H1 (cell line): Measurements from ENCODE around the gene LILRB2. TPM values are rescaled to one million over a fixed set of nuclear protein-coding genes. Genes with fewer than 3 reads are reported as not detected.

ENCODE experiments used
- CTCF ChIA-PET: fragments of 300-600 bp; sonication (Branson Sonifier 250); formaldehyde crosslinking; loops from one replicate; lab custom pipeline; 2021; ENCODE audit not compliant: partially characterized antibody; lab: Charles Lee
- POLR2A ChIA-PET: fragments of 300-600 bp; sonication (Branson Sonifier 250); formaldehyde crosslinking; loops from one replicate; lab custom pipeline; 2021; ENCODE audit warnings: inconsistent platforms; ENCODE audit not compliant: partially characterized antibody; lab: Charles Lee
- DNase-seq, 2 experiments: peaks; one replicate each; pipeline versions ENCODE4 v3.0.0 to v3.0.0-alpha.2; 2010 to 2022; ENCODE audit warnings: low spot score in 2 of 2, low read depth in 1 of 2, mixed read lengths in 1 of 2
- FAIRE-seq: peaks from 2 replicates; lab custom pipeline; 2011; peaks lifted over from hg19 to GRCh38; lab: Jason Lieb, UNC
- H2AFZ ChIP-seq: 2 replicates; pipeline ENCODE4 v1.8.1; 2012; ENCODE audit warnings: low read length, inconsistent platforms
- H2AK5ac ChIP-seq: 2 replicates; pipeline ENCODE4 v1.6.1; 2013; ENCODE audit warnings: low read depth, low read length
- H2BK120ac ChIP-seq: replicated peaks from 2 replicates; pipeline ENCODE3; 2013; ENCODE audit warnings: low read depth, low read length, inconsistent platforms
- H2BK12ac ChIP-seq: 2 replicates; pipeline ENCODE4 v1.6.1; 2013; ENCODE audit warnings: low read depth, low read length
- H2BK15ac ChIP-seq: 2 replicates; pipeline ENCODE4 v1.6.1; 2013; ENCODE audit warnings: low read length
- H2BK20ac ChIP-seq: 2 replicates; pipeline ENCODE4 v1.6.1; 2013; ENCODE audit warnings: low read length
- H2BK5ac ChIP-seq: 2 replicates; pipeline ENCODE4 v1.6.1; 2013; ENCODE audit warnings: low read depth, low read length
- H3K14ac ChIP-seq: 2 replicates; pipeline ENCODE4 v1.6.1; 2013; ENCODE audit warnings: inconsistent platforms; ENCODE audit not compliant: insufficient read length
- H3K18ac ChIP-seq: 2 replicates; pipeline ENCODE4 v1.6.1; 2013; ENCODE audit warnings: low read length; ENCODE audit errors: extremely low read depth
- H3K23ac ChIP-seq: 2 replicates; pipeline ENCODE4 v1.6.1; 2013; ENCODE audit warnings: inconsistent platforms; ENCODE audit not compliant: insufficient read length
- H3K23me2 ChIP-seq: 2 replicates; pipeline ENCODE4 v1.6.1; 2013; ENCODE audit warnings: low read depth, low read length
- H3K27ac ChIP-seq: 2 replicates; pipeline ENCODE4 v1.6.1; 2011; ENCODE audit warnings: low read depth, low read length, inconsistent platforms
- H3K27me3 ChIP-seq, 4 experiments: replicated peaks in 1 of 4; 1 replicate in 1 of 4; 2 replicates in 3 of 4; pipeline versions ENCODE4 v1.6.1 to v1.8.1; 2011 to 2013; ENCODE audit warnings: low read length in 3 of 4, mild to moderate bottlenecking in 3 of 4, inconsistent platforms in 2 of 4, mixed read lengths in 2 of 4, moderate library complexity in 1 of 4; ENCODE audit not compliant: control insufficient read depth in 3 of 4, insufficient read depth in 3 of 4; ENCODE audit errors: extremely low read depth in 1 of 4
- H3K36me3 ChIP-seq, 4 experiments: 2 replicates each; pipeline versions ENCODE4 v1.6.1 to v1.8.1; 2011 to 2013; ENCODE audit warnings: mild to moderate bottlenecking in 4 of 4, low read length in 3 of 4, moderate library complexity in 2 of 4, control low read depth in 1 of 4, inconsistent platforms in 1 of 4; ENCODE audit not compliant: insufficient read depth in 4 of 4, control insufficient read depth in 2 of 4
- H3K4ac ChIP-seq: replicated peaks from 2 replicates; pipeline ENCODE3; 2013; ENCODE audit warnings: low read length, low read depth, mixed read lengths, inconsistent platforms; ENCODE audit not compliant: insufficient read length
- H3K4me1 ChIP-seq, 4 experiments: replicated peaks in 1 of 4; 1 replicate in 1 of 4; 2 replicates in 3 of 4; pipeline versions ENCODE4 v1.6.1 to v1.8.1; 2011 to 2013; ENCODE audit warnings: low read length in 3 of 4, inconsistent platforms in 2 of 4, mixed read lengths in 1 of 4; ENCODE audit not compliant: insufficient read depth in 4 of 4, control insufficient read depth in 3 of 4
- H3K4me2 ChIP-seq, 2 experiments: 2 replicates each; pipeline versions ENCODE4 v1.6.1 to v1.8.1; 2011 to 2013; ENCODE audit warnings: low read depth in 2 of 2, low read length in 2 of 2, control low read depth in 1 of 2, inconsistent platforms in 1 of 2, mild to moderate bottlenecking in 1 of 2; ENCODE audit not compliant: insufficient read depth in 1 of 2
- H3K4me3 ChIP-seq, 4 experiments: fragments of 200-600, 300-600 bp in 1 of 4; sonication (generic), shearing (Covaris generic), sonication (Bioruptor Twin) in 1 of 4; 2 replicates each; pipeline versions ENCODE4 v1.5.1 to v1.8.1; 2011 to 2016; ENCODE audit warnings: low read length in 4 of 4, low read depth in 3 of 4, control low read depth in 2 of 4, inconsistent platforms in 2 of 4, mild to moderate bottlenecking in 2 of 4, mixed read lengths in 1 of 4, moderate library complexity in 1 of 4; ENCODE audit not compliant: insufficient read depth in 2 of 4; ENCODE audit errors: extremely low read depth in 1 of 4
- H3K56ac ChIP-seq: replicated peaks from 2 replicates; pipeline ENCODE3; 2013; ENCODE audit warnings: low read depth, mild to moderate bottlenecking, mixed read lengths, low read length, inconsistent platforms; ENCODE audit not compliant: insufficient read length
- H3K79me1 ChIP-seq: 2 replicates; pipeline ENCODE4 v1.6.1; 2013; ENCODE audit warnings: low read depth, low read length, control low read depth
- H3K79me2 ChIP-seq, 2 experiments: 2 replicates each; pipeline versions ENCODE4 v1.6.1 to v1.8.1; 2012 to 2013; ENCODE audit warnings: low read length in 2 of 2, mild to moderate bottlenecking in 2 of 2, inconsistent platforms in 1 of 2; ENCODE audit not compliant: insufficient read depth in 2 of 2, control insufficient read depth in 1 of 2
- H3K9ac ChIP-seq, 4 experiments: replicated peaks in 1 of 4; 1 replicate in 1 of 4; 2 replicates in 3 of 4; pipeline versions ENCODE4 v1.6.1 to v1.8.1; 2011 to 2013; ENCODE audit warnings: low read depth in 3 of 4, low read length in 3 of 4, control low read depth in 2 of 4, mild to moderate bottlenecking in 2 of 4, moderate library complexity in 2 of 4, inconsistent platforms in 1 of 4; ENCODE audit errors: extremely low read depth in 1 of 4
- H3K9me3 ChIP-seq, 2 experiments: 2 replicates each; pipeline versions ENCODE4 v1.6.1 to v1.8.1; 2012 to 2013; ENCODE audit warnings: mild to moderate bottlenecking in 2 of 2, moderate library complexity in 2 of 2, control low read depth in 1 of 2, inconsistent platforms in 1 of 2, low read depth in 1 of 2, low read length in 1 of 2, mixed read lengths in 1 of 2; ENCODE audit not compliant: insufficient read depth in 2 of 2
- H4K20me1 ChIP-seq, 2 experiments: replicated peaks in 1 of 2; 2 replicates each; pipeline versions ENCODE3 to v1.8.1; 2011 to 2013; ENCODE audit warnings: inconsistent platforms in 2 of 2, low read length in 2 of 2, mild to moderate bottlenecking in 1 of 2; ENCODE audit not compliant: insufficient read depth in 2 of 2, control insufficient read depth in 1 of 2
- H4K5ac ChIP-seq: 2 replicates; pipeline ENCODE4 v1.6.1; 2013; ENCODE audit warnings: low read length, low read depth, mixed read lengths, inconsistent platforms; ENCODE audit not compliant: insufficient read length
- H4K8ac ChIP-seq: 2 replicates; pipeline ENCODE4 v1.8.0; 2013; ENCODE audit warnings: mild to moderate bottlenecking, moderate library complexity, low read length, inconsistent platforms; ENCODE audit not compliant: insufficient read depth; ENCODE audit errors: extremely low read depth
- H4K91ac ChIP-seq: replicated peaks from 2 replicates; pipeline ENCODE3; 2013; ENCODE audit warnings: low read length, mixed read lengths, inconsistent platforms; ENCODE audit not compliant: insufficient read length
- EP300 ChIP-seq, 2 experiments: IDR thresholded peaks; 1 replicate in 1 of 2; 2 replicates in 1 of 2; pipeline ENCODE4 v1.6.1; 2011 to 2012; ENCODE audit warnings: low read depth in 2 of 2, low read length in 2 of 2, mild to moderate bottlenecking in 2 of 2, borderline replicate concordance in 1 of 2, inconsistent platforms in 1 of 2, moderate library complexity in 1 of 2
- EZH2 ChIP-seq: fragments of 200-600 bp; sonication (generic); IDR thresholded peaks from 2 replicates; pipeline ENCODE4 v1.7.1; 2012; ENCODE audit warnings: low read depth, mild to moderate bottlenecking, moderate library complexity, low read length, inconsistent platforms; ENCODE audit not compliant: severe bottlenecking
- MAFK ChIP-seq: IDR thresholded peaks from 2 replicates; pipeline ENCODE4 v1.6.1; 2012; ENCODE audit warnings: low read depth, mild to moderate bottlenecking, improper control_type of control experiment, low read length
- NRF1 ChIP-seq: IDR thresholded peaks from 2 replicates; pipeline ENCODE4 v1.6.1; 2011; ENCODE audit warnings: mild to moderate bottlenecking, low read depth, low read length, improper control_type of control experiment
- SIRT6 ChIP-seq: IDR thresholded peaks from one replicate; pipeline ENCODE4 v1.7.1; 2012; ENCODE audit warnings: low read length, inconsistent platforms
- SRF ChIP-seq: IDR thresholded peaks from 2 replicates; pipeline ENCODE4 v1.6.1; 2011; ENCODE audit warnings: mild to moderate bottlenecking, low read depth, low read length, moderate library complexity
- TEAD4 ChIP-seq: IDR thresholded peaks from 2 replicates; pipeline ENCODE4 v1.6.1; 2012; ENCODE audit warnings: low read depth, low read length, inconsistent platforms, mixed read lengths
- WGBS, 2 experiments: shearing (Covaris generic) in 1 of 2; methylation state at CpG; one replicate each; pipeline versions ENCODE4 v1.1.6 to v1.1.7; 2013 to 2015; ENCODE audit warnings: low lambda C conversion rate in 2 of 2, mixed read lengths in 2 of 2, inconsistent platforms in 1 of 2, low coverage in 1 of 2, missing lambda C conversion rate in 1 of 2; ENCODE audit not compliant: insufficient replicate concordance in 2 of 2, insufficient coverage in 1 of 2, insufficient read length in 1 of 2; ENCODE audit errors: extremely low coverage in 1 of 2, missing lambda C conversion rate in 1 of 2; 5-methylcytosine and 5-hydroxymethylcytosine counted together
- polyA plus RNA-seq, 7 experiments: library from polyadenylated mRNA; depleted of rRNA in 3 of 7; stranded (reverse) in 5 of 7; unstranded in 2 of 7; fragments of >200 nt in 5 of 7; fragments of 200-250 nt in 2 of 7; gene quantifications; 1 replicate in 5 of 7; 2 replicates in 1 of 7; 4 replicates in 1 of 7; pipeline versions ENCODE4 v1.2.1 to v1.2.3, GENCODE V29; 2011 to 2013; ENCODE audit warnings: missing spikeins in 2 of 7, mixed read lengths in 2 of 7
- total RNA-seq: library from RNA; stranded (reverse); fragmentation: NEBNext Ultra II Directional; extraction: Animal tissue kit (Norgen Biotek cat#: 25700); gene quantifications from 2 replicates; pipeline ENCODE4 v1.2.1, GENCODE V29; 2021

The LILRB2 gene
- total and polyA plus RNA-seq, 2 of the 8 experiments (the other 6 are each of a cell fraction or from before 2014, with no cell fraction given), result not detected

DNA sequence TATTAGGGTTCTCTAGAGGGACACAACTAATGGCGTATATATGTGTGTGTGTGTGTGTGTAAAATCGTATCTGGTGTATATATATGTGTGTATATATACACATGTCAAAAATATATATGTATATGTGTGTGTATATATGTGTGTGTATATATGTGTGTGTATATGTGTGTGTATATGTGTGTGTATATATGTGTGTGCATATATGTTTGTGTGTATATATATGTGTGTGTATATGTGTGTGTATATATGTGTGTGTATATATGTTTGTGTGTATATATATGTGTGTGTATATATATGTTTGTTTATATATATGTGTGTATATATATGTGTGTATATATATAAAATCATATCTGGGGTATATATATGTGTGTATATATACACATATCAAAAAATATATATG, 18.4 kb downstream of the LILRB2 start:
- H3K4ac ChIP-seq, result no peak overlapping the region
- no peak overlapping the region for H4K91ac ChIP-seq
- H3K9ac ChIP-seq, result no peak overlapping the region
- H2BK12ac ChIP-seq, result no peak overlapping the region
- no peak overlapping the region for H3K18ac ChIP-seq
- H2BK20ac ChIP-seq, result no peak overlapping the region
- no peak overlapping the region for H3K27ac ChIP-seq
- H4K5ac ChIP-seq, result no peak overlapping the region
- POLR2A ChIA-PET, result interaction anchor here (0.8 to 1.0 kb wide), 2 partner anchors 57 to 62 kb away, joined by 4 to 5 read pairs; partner anchors contain the start of gene RPS9
- TF ChIP-seq SRF, result no peak
- no peak for TF ChIP-seq EP300 (IDR thresholded peaks at IDR 0.05; ENCODE audit: borderline replicate concordance in 1 of 2, low read depth in 2 of 2, low read length in 2 of 2)
- no peak for TF ChIP-seq SIRT6
- TF ChIP-seq NRF1, result no peak
- TF ChIP-seq MAFK, result no peak
- TF ChIP-seq TEAD4, result no peak
- TF ChIP-seq EZH2, result no peak
- TF ChIP-seq, all 59 proteins: peak for 0
- Histone ChIP-seq H3K56ac (no peak overlapping the region), H3K79me1 (no peaks in the 10 kb centered on the region), H3K23ac (no peak overlapping the region), H3K4me1 (peaks cover 0 to 2% (median 0%) of the 10 kb centered on the region in 4 experiments; a peak in 2 of 7 replicates), H2BK5ac (no peak overlapping the region), H3K14ac (no peak overlapping the region), H2BK120ac (no peak overlapping the region), H3K9me3 (no peaks in the 10 kb centered on the region), H2AK5ac (no peak overlapping the region), H3K79me2 (no peaks in the 10 kb centered on the region), H3K27me3 (no peaks in the 10 kb centered on the region; a peak in 1 of 7 replicates), H4K20me1 (no peaks in the 10 kb centered on the region), H3K4me3 (no peak overlapping the region), H2AFZ (no peak overlapping the region), H2BK15ac (no peak overlapping the region), H3K4me2 (no peak overlapping the region), H4K8ac (no peak overlapping the region), H3K36me3 (no peaks in the 10 kb centered on the region), H3K23me2 (no peaks in the 10 kb centered on the region)
- CTCF ChIA-PET, result interaction anchor here (1.2 kb wide), 1 partner anchor 58 kb away, joined by 3 read pairs; no protein-coding TSS in a partner anchor
- no peak for DNase-seq
- 92% methylated on average over 2 of the region's 2 CpGs; no CpG with 5 or more reads in 1 of the 2 experiments for WGBS, 2 experiments
- FAIRE-seq, result no peak
